ENCODE measurements around the gene TCEA2.

DNA sequence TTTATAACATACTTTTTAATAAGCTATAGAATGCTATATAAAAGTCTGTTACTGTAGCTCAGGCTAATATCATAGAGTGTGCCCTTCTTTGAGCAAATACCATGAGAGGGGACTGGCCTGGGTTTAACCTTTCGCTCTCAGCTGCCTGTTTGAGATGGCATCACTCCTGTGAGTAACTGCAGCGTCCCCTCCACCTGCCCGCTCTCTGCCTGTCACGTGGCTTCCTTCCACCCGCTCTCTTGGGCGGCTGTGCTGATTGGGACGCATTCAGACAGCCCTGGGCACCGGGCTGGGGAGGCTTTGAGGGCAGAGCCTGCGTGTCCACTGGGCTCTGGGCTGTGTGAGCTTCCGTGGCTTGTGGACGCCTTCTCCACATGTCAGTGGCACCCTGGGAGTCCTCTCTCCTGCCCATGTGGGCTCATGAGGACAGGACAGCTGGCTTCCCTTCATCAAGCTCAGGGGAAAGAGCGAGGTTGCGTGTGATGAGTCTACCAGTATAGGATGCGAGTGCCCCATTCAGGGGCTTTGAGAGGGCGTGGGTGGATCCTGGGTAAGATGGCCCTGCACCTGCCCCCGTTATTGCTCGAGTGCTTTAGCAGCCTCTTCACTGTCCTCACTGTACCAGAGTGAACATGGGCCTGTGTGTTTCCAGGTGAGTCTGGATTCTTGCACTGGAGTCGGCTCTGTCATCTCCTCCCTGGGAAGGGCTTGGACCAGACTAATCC lies 37.7 kb upstream of the TCEA2 start:
- TF ChIP-seq, protein P1, sequence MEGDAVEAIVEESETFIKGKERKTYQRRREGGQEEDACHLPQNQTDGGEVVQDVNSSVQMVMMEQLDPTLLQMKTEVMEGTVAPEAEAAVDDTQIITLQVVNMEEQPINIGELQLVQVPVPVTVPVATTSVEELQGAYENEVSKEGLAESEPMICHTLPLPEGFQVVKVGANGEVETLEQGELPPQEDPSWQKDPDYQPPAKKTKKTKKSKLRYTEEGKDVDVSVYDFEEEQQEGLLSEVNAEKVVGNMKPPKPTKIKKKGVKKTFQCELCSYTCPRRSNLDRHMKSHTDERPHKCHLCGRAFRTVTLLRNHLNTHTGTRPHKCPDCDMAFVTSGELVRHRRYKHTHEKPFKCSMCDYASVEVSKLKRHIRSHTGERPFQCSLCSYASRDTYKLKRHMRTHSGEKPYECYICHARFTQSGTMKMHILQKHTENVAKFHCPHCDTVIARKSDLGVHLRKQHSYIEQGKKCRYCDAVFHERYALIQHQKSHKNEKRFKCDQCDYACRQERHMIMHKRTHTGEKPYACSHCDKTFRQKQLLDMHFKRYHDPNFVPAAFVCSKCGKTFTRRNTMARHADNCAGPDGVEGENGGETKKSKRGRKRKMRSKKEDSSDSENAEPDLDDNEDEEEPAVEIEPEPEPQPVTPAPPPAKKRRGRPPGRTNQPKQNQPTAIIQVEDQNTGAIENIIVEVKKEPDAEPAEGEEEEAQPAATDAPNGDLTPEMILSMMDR (IDR thresholded peaks at IDR 0.05): no peak
- no peak for TF ChIP-seq POLR2AphosphoS5 (IDR thresholded peaks at IDR 0.05)
- TF ChIP-seq POLR2A (IDR thresholded peaks at IDR 0.05): no peak

Measured in prostate gland (tissue), 2 donors.